BLaER1 treated with 17β-estradiol and CSF1 and Interleukin-3, amounts not matched to agents 10 nM and 100 nM (cell line): Measurements from ENCODE around the gene CTSE.

Experiments
- H3K27ac ChIP-seq, 11 experiments: shearing (Covaris generic); formaldehyde crosslinking; 2 replicates each; pipeline ENCODE4 v1.8.1; 2022
- H3K27me3 ChIP-seq, 11 experiments: shearing (Covaris generic); formaldehyde crosslinking; 2 replicates each; pipeline ENCODE4 v1.8.1; 2022
- H3K36me3 ChIP-seq, 11 experiments: shearing (Covaris generic); formaldehyde crosslinking; 2 replicates each; pipeline ENCODE4 v1.8.1; 2022
- H3K4me1 ChIP-seq, 10 experiments: shearing (Covaris generic); formaldehyde crosslinking; 2 replicates each; pipeline ENCODE4 v1.8.1; 2022
- H3K4me2 ChIP-seq, 11 experiments: shearing (Covaris generic); formaldehyde crosslinking; 2 replicates each; pipeline ENCODE4 v1.8.1; 2022
- H3K4me3 ChIP-seq, 10 experiments: shearing (Covaris generic); formaldehyde crosslinking; 2 replicates each; pipeline ENCODE4 v1.8.1; 2022
- H3K9ac ChIP-seq, 11 experiments: shearing (Covaris generic); formaldehyde crosslinking; 2 replicates each; pipeline ENCODE4 v1.8.1; 2022
- H3K9me3 ChIP-seq, 11 experiments: shearing (Covaris generic); formaldehyde crosslinking; replicated peaks in 1 of 11; 2 replicates each; pipeline ENCODE4 v1.8.1; 2022
- H4K20me1 ChIP-seq, 11 experiments: shearing (Covaris generic); formaldehyde crosslinking; 2 replicates each; pipeline ENCODE4 v1.8.1; 2022
- Cebpa-rat ChIP-seq, 11 experiments: shearing (Covaris generic); IDR thresholded peaks; 2 replicates each; pipeline ENCODE4 v1.8.1; 2022

Gene CTSE

GRCh38 chr1:205959789-205960188, 63.9 kb downstream of the CTSE start:
- no peaks in the 10 kb centered on the region for H3K27me3 ChIP-seq
- no peak overlapping the region for H3K4me3 ChIP-seq
- H3K9ac ChIP-seq = no peak overlapping the region
- H3K4me2 ChIP-seq = no peak overlapping the region
- no peak for TF ChIP-seq Cebpa-rat (IDR thresholded peaks at IDR 0.05)
- H3K27ac ChIP-seq = no peak overlapping the region
- H3K36me3 ChIP-seq = no peaks in the 10 kb centered on the region
- no peaks in the 10 kb centered on the region for H4K20me1 ChIP-seq
- peaks cover 44 to 49% (median 48%) of the 10 kb centered on the region in 10 experiments for H3K4me1 ChIP-seq
- no peaks in the 10 kb centered on the region for H3K9me3 ChIP-seq
